ENCODE measurements around the gene IDH3G.

DNA sequence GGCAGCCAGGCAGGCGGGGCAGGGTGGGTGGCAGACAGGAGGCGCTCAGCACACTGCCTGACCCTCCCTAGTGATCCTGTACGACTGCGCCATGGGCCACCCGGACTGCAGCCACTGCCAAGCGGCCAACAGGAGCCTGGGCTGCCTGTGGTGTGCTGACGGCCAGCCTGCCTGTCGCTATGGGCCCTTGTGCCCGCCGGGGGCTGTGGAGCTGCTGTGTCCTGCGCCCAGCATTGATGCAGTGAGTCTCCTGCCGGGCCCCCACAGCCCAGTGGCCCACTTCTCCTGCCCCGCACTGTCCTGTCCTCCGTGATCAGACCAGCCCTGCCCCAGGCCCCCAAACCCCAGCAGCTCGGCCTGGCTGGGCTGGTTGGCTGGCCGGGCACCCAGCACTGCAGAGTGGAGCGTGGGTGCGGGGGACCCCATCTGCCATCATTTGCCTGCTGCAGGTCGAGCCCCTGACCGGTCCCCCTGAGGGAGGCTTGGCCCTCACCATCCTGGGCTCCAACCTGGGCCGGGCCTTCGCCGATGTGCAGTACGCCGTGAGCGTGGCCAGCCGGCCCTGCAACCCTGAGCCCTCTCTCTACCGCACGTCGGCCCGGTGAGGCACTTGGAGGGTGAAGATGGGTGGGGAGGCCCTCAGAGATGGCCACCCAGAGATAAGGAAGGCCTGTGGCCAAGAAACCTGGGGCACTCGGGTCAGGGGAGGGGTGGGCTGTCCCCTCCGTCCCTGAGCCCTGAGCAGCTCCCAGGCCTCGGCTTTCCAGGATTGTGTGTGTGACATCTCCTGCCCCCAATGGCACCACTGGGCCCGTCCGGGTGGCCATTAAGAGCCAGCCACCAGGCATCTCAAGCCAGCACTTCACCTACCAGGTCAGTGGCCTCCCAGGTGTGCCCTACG is 22.5 kb downstream of the IDH3G start:
- TF ChIP-seq, protein P1, sequence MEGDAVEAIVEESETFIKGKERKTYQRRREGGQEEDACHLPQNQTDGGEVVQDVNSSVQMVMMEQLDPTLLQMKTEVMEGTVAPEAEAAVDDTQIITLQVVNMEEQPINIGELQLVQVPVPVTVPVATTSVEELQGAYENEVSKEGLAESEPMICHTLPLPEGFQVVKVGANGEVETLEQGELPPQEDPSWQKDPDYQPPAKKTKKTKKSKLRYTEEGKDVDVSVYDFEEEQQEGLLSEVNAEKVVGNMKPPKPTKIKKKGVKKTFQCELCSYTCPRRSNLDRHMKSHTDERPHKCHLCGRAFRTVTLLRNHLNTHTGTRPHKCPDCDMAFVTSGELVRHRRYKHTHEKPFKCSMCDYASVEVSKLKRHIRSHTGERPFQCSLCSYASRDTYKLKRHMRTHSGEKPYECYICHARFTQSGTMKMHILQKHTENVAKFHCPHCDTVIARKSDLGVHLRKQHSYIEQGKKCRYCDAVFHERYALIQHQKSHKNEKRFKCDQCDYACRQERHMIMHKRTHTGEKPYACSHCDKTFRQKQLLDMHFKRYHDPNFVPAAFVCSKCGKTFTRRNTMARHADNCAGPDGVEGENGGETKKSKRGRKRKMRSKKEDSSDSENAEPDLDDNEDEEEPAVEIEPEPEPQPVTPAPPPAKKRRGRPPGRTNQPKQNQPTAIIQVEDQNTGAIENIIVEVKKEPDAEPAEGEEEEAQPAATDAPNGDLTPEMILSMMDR (IDR thresholded peaks at IDR 0.05), result no peak
- no peak for TF ChIP-seq POLR2A (IDR thresholded peaks at IDR 0.05)
